PFSK-1 (cell line): ENCODE measurements around the gene ZBTB34.

Source experiments
- POLR2AphosphoS5 ChIP-seq: IDR thresholded peaks from 2 replicates; pipeline ENCODE4 v1.6.1; 2012; ENCODE audit warnings: low read depth, mild to moderate bottlenecking, control low read depth, low read length, moderate library complexity
- REST ChIP-seq, 2 experiments: IDR thresholded peaks; 2 replicates each; pipeline versions ENCODE4 v1.6.1 to v1.8.0; 2011 to 2012; ENCODE audit warnings: low read depth in 2 of 2, low read length in 2 of 2, control low read depth in 1 of 2, inconsistent platforms in 1 of 2, mild to moderate bottlenecking in 1 of 2, moderate library complexity in 1 of 2; ENCODE audit not compliant: insufficient read depth in 1 of 2
- SIN3A ChIP-seq: IDR thresholded peaks from 2 replicates; pipeline ENCODE4 v1.6.1; 2012; ENCODE audit warnings: mild to moderate bottlenecking, low read length, moderate library complexity, borderline replicate concordance; ENCODE audit not compliant: insufficient read depth
- TAF1 ChIP-seq: IDR thresholded peaks from 2 replicates; pipeline ENCODE4 v1.6.1; 2012; ENCODE audit warnings: low read length, control low read depth, borderline replicate concordance; ENCODE audit not compliant: insufficient read depth

GRCh38 chr9:126819482-126819881 lies 41.0 kb upstream of the ZBTB34 start:
- TF ChIP-seq REST (IDR thresholded peaks at IDR 0.05; ENCODE audit: insufficient read depth in 1 of 2, low read depth in 2 of 2, low read length in 2 of 2) (no peak), POLR2AphosphoS5 (no peak), SIN3A (no peak), TAF1 (no peak)
